GM12878 (cell line): ENCODE data around the gene AAGAB. TPM values are rescaled to one million over a fixed set of nuclear protein-coding genes. Genes with fewer than 3 reads are reported as not detected.

ENCODE experiments used
- ATAC-seq: fragments of 200-7000 bp; cut with Tn5 transposase; 3 replicates; pipeline ENCODE4 v1.9.1; 2020; ENCODE audit warnings: mild to moderate bottlenecking, moderate library complexity
- BruUV-seq: library from RNA; stranded (reverse); fragments of 400-500 nt; replicated peaks from 2 replicates; lab custom pipeline; 2021; lab: Mats Ljungman, UMichigan
- CTCF ChIA-PET: fragments of 300-600 bp; sonication (Branson Sonifier 250); formaldehyde crosslinking; extraction: SDS; loops from one replicate; lab custom pipeline; 2021; ENCODE audit warnings: inconsistent platforms; lab: Yijun Ruan, JAX
- POLR2A ChIA-PET: fragments of 350-600 bp; formaldehyde crosslinking; extraction: SDS; loops from one replicate; lab custom pipeline; 2021; ENCODE audit warnings: inconsistent platforms; lab: Charles Lee
- RAD21 ChIA-PET: fragments of 300-600 bp; sonication (Branson Sonifier 250); formaldehyde crosslinking; loops from one replicate; lab custom pipeline; 2023; ENCODE audit warnings: antibody characterized with exemption; ENCODE audit not compliant: unreplicated experiment; lab: Charles Lee
- SMC1A ChIA-PET: fragments of 300-600 bp; sonication (Branson Sonifier 250); formaldehyde crosslinking; loops from one replicate; lab custom pipeline; 2023; ENCODE audit not compliant: unreplicated experiment, uncharacterized antibody; lab: Charles Lee
- DNase-seq: peaks from one replicate; pipeline ENCODE4 v3.0.0-alpha.2; 2011; ENCODE audit warnings: low read depth, low spot score
- FAIRE-seq: peaks from 3 replicates; lab custom pipeline; 2011; peaks lifted over from hg19 to GRCh38; lab: Jason Lieb, UNC
- H2AFZ ChIP-seq: 2 replicates; pipeline ENCODE4 v1.6.0; 2011; ENCODE audit warnings: low read depth, low read length, control low read depth; ENCODE audit not compliant: control insufficient read depth
- H3K27ac ChIP-seq: 2 replicates; pipeline ENCODE4 v1.5.1; 2011; ENCODE audit warnings: control low read depth; ENCODE audit not compliant: control insufficient read depth, insufficient read depth
- H3K27me3 ChIP-seq, 2 experiments: replicated peaks in 1 of 2; 2 replicates each; pipeline versions ENCODE4 v1.6.0 to v1.6.1; 2011; ENCODE audit warnings: low read length in 1 of 2; ENCODE audit not compliant: control insufficient read depth in 2 of 2, insufficient read depth in 2 of 2
- H3K36me3 ChIP-seq, 2 experiments: 2 replicates each; pipeline ENCODE4 v1.5.1; 2011; ENCODE audit warnings: low read length in 1 of 2; ENCODE audit not compliant: control insufficient read depth in 2 of 2, insufficient read depth in 2 of 2
- H3K4me1 ChIP-seq: 2 replicates; pipeline ENCODE4 v1.6.1; 2011; ENCODE audit warnings: mild to moderate bottlenecking, low read length, moderate library complexity, mixed read lengths; ENCODE audit not compliant: control insufficient read depth, insufficient read depth
- H3K4me2 ChIP-seq: 2 replicates; pipeline ENCODE4 v1.6.0; 2011; ENCODE audit warnings: control low read depth; ENCODE audit not compliant: control insufficient read depth, insufficient read depth
- H3K4me3 ChIP-seq: fragments of 200-600 bp; sonication (generic); 2 replicates; pipeline ENCODE4 v1.5.1; 2016
- H3K79me2 ChIP-seq: 2 replicates; pipeline ENCODE4 v1.6.0; 2011; ENCODE audit warnings: low read length; ENCODE audit not compliant: control insufficient read depth, insufficient read depth
- H3K9ac ChIP-seq: 2 replicates; pipeline ENCODE4 v1.8.0; 2011; ENCODE audit warnings: low read length, control low read depth, mixed read lengths; ENCODE audit not compliant: control insufficient read depth, insufficient read depth
- H3K9me3 ChIP-seq: replicated peaks from 3 replicates; pipeline ENCODE4 v1.5.1; 2011; ENCODE audit warnings: mild to moderate bottlenecking, low read length; ENCODE audit not compliant: control insufficient read depth, insufficient read depth
- H4K20me1 ChIP-seq: 2 replicates; pipeline ENCODE4 v1.6.0; 2011; ENCODE audit not compliant: control insufficient read depth, insufficient read depth
- BCL3 ChIP-seq: IDR thresholded peaks from 2 replicates; pipeline ENCODE4 v1.6.1; 2011; ENCODE audit warnings: borderline replicate concordance, low read depth, mild to moderate bottlenecking, moderate library complexity, low read length; ENCODE audit not compliant: insufficient read depth, poor library complexity, severe bottlenecking
- CEBPB ChIP-seq, 2 experiments: fragments of 150-350 bp in 1 of 2; IDR thresholded peaks; 2 replicates each; pipeline ENCODE4 v1.6.1; 2012 to 2014; ENCODE audit warnings: low read depth in 2 of 2, low read length in 2 of 2, borderline replicate concordance in 1 of 2, inconsistent platforms in 1 of 2
- EZH2 ChIP-seq: IDR thresholded peaks from 2 replicates; pipeline ENCODE4 v1.6.1; 2012; ENCODE audit warnings: low read depth, mild to moderate bottlenecking, control low read depth, inconsistent platforms, low read length, borderline replicate concordance; ENCODE audit not compliant: control insufficient read depth
- IRF4 ChIP-seq: IDR thresholded peaks from 2 replicates; pipeline ENCODE4 v1.6.1; 2011; ENCODE audit warnings: low read depth, low read length
- MEF2A ChIP-seq: IDR thresholded peaks from 2 replicates; pipeline ENCODE4 v1.6.1; 2011; ENCODE audit warnings: low read depth, mild to moderate bottlenecking, low read length, moderate library complexity; ENCODE audit not compliant: insufficient read depth
- MEF2B ChIP-seq: fragments of 450-650 bp; IDR thresholded peaks from 2 replicates; pipeline ENCODE4 v1.6.1; 2018; ENCODE audit warnings: mild to moderate bottlenecking, moderate library complexity; ENCODE audit not compliant: partially characterized antibody, poor library complexity, severe bottlenecking
- NBN ChIP-seq: fragments of 450-650 bp; IDR thresholded peaks from 2 replicates; pipeline ENCODE4 v1.6.1; 2016
- NR2F1 ChIP-seq: fragments of 450-650 bp; conservative IDR thresholded peaks from 2 replicates; pipeline ENCODE4 v1.6.1; 2017; ENCODE audit warnings: mild to moderate bottlenecking
- SREBF2 ChIP-seq: IDR thresholded peaks from 2 replicates; pipeline ENCODE4 v1.6.1; 2012; ENCODE audit warnings: mild to moderate bottlenecking, low read length
- SRF ChIP-seq, 2 experiments: IDR thresholded peaks; 2 replicates each; pipeline ENCODE4 v1.6.1; 2011; ENCODE audit warnings: low read depth in 2 of 2, low read length in 2 of 2, mild to moderate bottlenecking in 1 of 2, moderate library complexity in 1 of 2
- SUZ12 ChIP-seq: fragments of 200-600 bp; sonication (generic); IDR thresholded peaks from one replicate; pipeline ENCODE4 v1.6.1; 2018; ENCODE audit warnings: antibody characterized with exemption, mild to moderate bottlenecking; ENCODE audit not compliant: unreplicated experiment
- ZBED1 ChIP-seq: IDR thresholded peaks from 2 replicates; pipeline ENCODE4 v1.6.1; 2016; ENCODE audit warnings: borderline replicate concordance
- WGBS: methylation state at CpG from one replicate; pipeline ENCODE4 v1.1.6; 2016; ENCODE audit warnings: low lambda C conversion rate; ENCODE audit not compliant: insufficient replicate concordance, insufficient coverage; ENCODE audit errors: missing lambda C conversion rate; 5-methylcytosine and 5-hydroxymethylcytosine counted together
- in situ Hi-C: fragments of 300-500 bp; cut with MboI; formaldehyde crosslinking; loops from 9 replicates; pipeline ENCODE4 v1.14.3; 2018; ENCODE audit warnings: mixed read lengths
- intact Hi-C: fragments of 100-400 bp; cut with micrococcal nuclease; formaldehyde crosslinking; loops from one replicate; pipeline ENCODE4 v1.14.2; 2022; ENCODE audit not compliant: unreplicated experiment
- polyA plus RNA-seq, 11 experiments: library from polyadenylated mRNA; depleted of rRNA in 4 of 11; unstranded in 6 of 11; stranded (reverse) in 5 of 11; fragments of >200 nt; fragmentation: Nextera tagmentation in 4 of 11; fragmentation: Illumina TruSeq in 1 of 11; extraction: Ambion mirVana in 4 of 11; extraction: Trizol in 1 of 11; gene quantifications; 1 replicate in 1 of 11; 2 replicates in 10 of 11; pipeline versions ENCODE4 v1.2.1 to v1.2.3, GENCODE V29; 2011 to 2016; ENCODE audit warnings: inconsistent platforms in 2 of 11, missing spikeins in 2 of 11, low read depth in 1 of 11
- total RNA-seq, 4 experiments: library from RNA; depleted of rRNA in 3 of 4; stranded (reverse); fragments of >200 nt in 3 of 4; fragmentation: Illumina TruSeq in 1 of 4; extraction: Trizol in 1 of 4; gene quantifications; 2 replicates each; pipeline versions ENCODE4 v1.2.1 to v1.2.3, GENCODE V29; 2013 to 2021
- TF ChIP-seq, protein P1 (sequence below): fragments of 450-650 bp; IDR thresholded peaks from 2 replicates; pipeline ENCODE4 v1.6.1; 2016; ENCODE audit warnings: mild to moderate bottlenecking

AAGAB gene
- total and polyA plus RNA-seq, 10 of the 15 experiments (the other 5 are each of a cell fraction or from before 2014, with no cell fraction given) = 11.4 to 62.3 (median 38.0) TPM

GRCh38 chr15:67296684-67297083 lies 42.2 kb upstream of the AAGAB start:
- ChIA-PET RAD21 (interaction anchor here (1.1 to 1.7 kb wide), 3 partner anchors 16 to 350 kb away, joined by 3 to 7 read pairs (median 3); no protein-coding TSS in a partner anchor), SMC1A (interaction anchor here (1.0 kb wide), 1 partner anchor 348 kb away, joined by 3 read pairs; no protein-coding TSS in a partner anchor), POLR2A (interaction anchor here (0.5 kb wide), 1 partner anchor 1571 kb away, joined by 7 read pairs; no protein-coding TSS in a partner anchor), CTCF (interaction anchor here (3.7 to 9.2 kb wide), 2 partner anchors 8 to 57 kb away, joined by 14 to 69 read pairs; no protein-coding TSS in a partner anchor)
- Histone ChIP-seq H3K4me1 (peaks cover 11% of the 10 kb centered on the region), H3K27me3 (no peaks in the 10 kb centered on the region), H3K9ac (no peak overlapping the region), H2AFZ (no peak overlapping the region), H3K36me3 (no peaks in the 10 kb centered on the region), H4K20me1 (no peaks in the 10 kb centered on the region), H3K4me2 (no peak overlapping the region), H3K79me2 (no peaks in the 10 kb centered on the region), H3K27ac (no peak overlapping the region), H3K4me3 (no peak overlapping the region), H3K9me3 (no peaks in the 10 kb centered on the region)
- FAIRE-seq (peak; percentile 7), ATAC-seq (no peak), DNase-seq (no peak)
- TF ChIP-seq IRF4 (no peak), SREBF2 (no peak), SRF (IDR thresholded peaks at IDR 0.05; ENCODE audit: low read depth in 2 of 2, low read length in 2 of 2) (no peak), NR2F1 (no peak), EZH2 (no peak), BCL3 (no peak), ZBED1 (no peak), MEF2B (no peak), CEBPB (IDR thresholded peaks at IDR 0.05; ENCODE audit: borderline replicate concordance in 1 of 2, low read depth in 2 of 2, low read length in 2 of 2) (no peak), NBN (no peak), MEF2A (no peak), SUZ12 (no peak)
- TF ChIP-seq, protein P1, sequence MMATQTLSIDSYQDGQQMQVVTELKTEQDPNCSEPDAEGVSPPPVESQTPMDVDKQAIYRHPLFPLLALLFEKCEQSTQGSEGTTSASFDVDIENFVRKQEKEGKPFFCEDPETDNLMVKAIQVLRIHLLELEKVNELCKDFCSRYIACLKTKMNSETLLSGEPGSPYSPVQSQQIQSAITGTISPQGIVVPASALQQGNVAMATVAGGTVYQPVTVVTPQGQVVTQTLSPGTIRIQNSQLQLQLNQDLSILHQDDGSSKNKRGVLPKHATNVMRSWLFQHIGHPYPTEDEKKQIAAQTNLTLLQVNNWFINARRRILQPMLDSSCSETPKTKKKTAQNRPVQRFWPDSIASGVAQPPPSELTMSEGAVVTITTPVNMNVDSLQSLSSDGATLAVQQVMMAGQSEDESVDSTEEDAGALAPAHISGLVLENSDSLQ = no peak
- in situ Hi-C loops = no loop called here
- intact Hi-C loops = no loop called here
- WGBS = 20% methylated on average over 1 of the region's 1 CpG
- no TSS peak for BruUV-seq
